Lung (tissue), 12 donors: Measurements from ENCODE around the gene SKIC3. TPM values are rescaled to one million over a fixed set of nuclear protein-coding genes. Genes with fewer than 3 reads are reported as not detected.

Source experiments
- ATAC-seq: fragments of 200-7000 bp; cut with Tn5 transposase; one replicate; pipeline ENCODE4 v1.9.1; 2020; ENCODE audit warnings: moderate number of reproducible peaks; ENCODE audit not compliant: insufficient read depth, low FRiP score
- DNase-seq, 3 donors: peaks; one replicate each; pipeline ENCODE4 v3.0.0-alpha.2; 2013 to 2017
- H3K27ac ChIP-seq, 2 donors: one replicate each; pipeline ENCODE4 v1.5.1; 2013; ENCODE audit warnings: mild to moderate bottlenecking in 2 of 2, moderate library complexity in 2 of 2, control low read depth in 1 of 2, inconsistent platforms in 1 of 2, low read depth in 1 of 2, low read length in 1 of 2
- H3K27me3 ChIP-seq, 3 donors: one replicate each; pipeline ENCODE4 v1.5.1; 2013; ENCODE audit warnings: low read length in 2 of 3; ENCODE audit not compliant: control insufficient read depth in 3 of 3, insufficient read depth in 3 of 3
- H3K36me3 ChIP-seq, 4 donors: one replicate each; pipeline ENCODE4 v1.5.1; 2013; ENCODE audit warnings: low read length in 4 of 4, mild to moderate bottlenecking in 1 of 4, moderate library complexity in 1 of 4; ENCODE audit not compliant: control insufficient read depth in 4 of 4, insufficient read depth in 4 of 4
- H3K4me1 ChIP-seq, 5 donors: one replicate each; pipeline ENCODE4 v1.5.1; 2013; ENCODE audit warnings: low read length in 5 of 5, mild to moderate bottlenecking in 2 of 5, moderate library complexity in 1 of 5; ENCODE audit not compliant: control insufficient read depth in 5 of 5, insufficient read depth in 5 of 5
- H3K4me3 ChIP-seq: one replicate; pipeline ENCODE4 v1.5.1; 2013; ENCODE audit warnings: mild to moderate bottlenecking, control low read depth, moderate library complexity
- H3K9ac ChIP-seq, 2 donors: one replicate each; pipeline ENCODE4 v1.5.1; 2013; ENCODE audit warnings: low read length in 2 of 2, control low read depth in 1 of 2; ENCODE audit not compliant: insufficient read depth in 1 of 2
- H3K9me3 ChIP-seq, 4 donors: one replicate each; pipeline ENCODE4 v1.5.1; 2013; ENCODE audit warnings: low read length in 3 of 4, mild to moderate bottlenecking in 1 of 4, moderate library complexity in 1 of 4; ENCODE audit not compliant: control insufficient read depth in 4 of 4, insufficient read depth in 3 of 4
- whole genome bisulfite sequencing, 2 donors: extraction: QIAGEN DNeasy Blood & Tissue Kit; methylation state at CpG; one replicate each; pipeline ENCODE4 v1.1.7; 2013; 5-methylcytosine and 5-hydroxymethylcytosine counted together
- polyA plus RNA-seq, 2 donors: library from polyadenylated mRNA; stranded (reverse); fragments of 200-250 nt; gene quantifications; one replicate each; pipeline ENCODE4 v1.2.1, GENCODE V29; 2013
- total RNA-seq, 2 donors: library from RNA; depleted of rRNA in 1 of 2; stranded (reverse); fragments of >200 nt in 1 of 2; gene quantifications; one replicate each; pipeline ENCODE4 v1.2.1, GENCODE V29; 2014 to 2021
- TF ChIP-seq, protein P1 (sequence below): IDR thresholded peaks from 2 replicates; pipeline ENCODE4 v1.5.1; 2012; ENCODE audit warnings: mild to moderate bottlenecking; ENCODE audit errors: control extremely low read depth, extremely low read depth
- donor health status: control.
- donor health status: control.
- donor health status: Bipolar disorder and iron deficiency.
- donor health status: healthy.
- donor health status: DM: yes; HTN: yes; CAD: no.

SKIC3 gene
- total and polyA plus RNA-seq, 4 donors: 15.1 to 136 (median 40.7) TPM

DNA sequence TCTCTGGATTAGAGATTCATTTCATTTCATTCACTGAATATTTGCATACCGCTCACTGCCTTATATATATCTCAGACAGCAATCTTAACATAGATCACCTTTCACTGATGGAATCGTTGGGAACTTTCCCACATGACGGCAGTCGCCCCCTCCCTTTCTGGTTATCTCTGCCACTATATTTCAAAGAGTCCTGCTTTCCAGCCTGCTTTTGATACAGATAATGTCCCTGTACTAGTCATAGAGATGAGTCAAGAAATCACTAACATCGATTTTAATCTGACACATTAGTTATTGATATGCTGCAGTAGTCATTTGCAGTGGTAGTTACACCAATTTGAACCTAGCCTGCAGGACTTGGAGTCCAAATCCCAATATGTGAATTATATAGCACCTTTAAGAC is 8.6 kb upstream of the SKIC3 start:
- Histone ChIP-seq H3K4me1 (peaks cover 0 to 3% (median 0%) of the 10 kb centered on the region in 5 donors), H3K9ac (no peak overlapping the region), H3K27ac (no peak overlapping the region), H3K36me3 (peaks cover 0 to 8% (median 3%) of the 10 kb centered on the region in 4 donors), H3K4me3 (no peak overlapping the region), H3K27me3 (no peaks in the 10 kb centered on the region), H3K9me3 (no peaks in the 10 kb centered on the region)
- ATAC-seq (no peak), DNase-seq (no peak)
- TF ChIP-seq, protein P1, sequence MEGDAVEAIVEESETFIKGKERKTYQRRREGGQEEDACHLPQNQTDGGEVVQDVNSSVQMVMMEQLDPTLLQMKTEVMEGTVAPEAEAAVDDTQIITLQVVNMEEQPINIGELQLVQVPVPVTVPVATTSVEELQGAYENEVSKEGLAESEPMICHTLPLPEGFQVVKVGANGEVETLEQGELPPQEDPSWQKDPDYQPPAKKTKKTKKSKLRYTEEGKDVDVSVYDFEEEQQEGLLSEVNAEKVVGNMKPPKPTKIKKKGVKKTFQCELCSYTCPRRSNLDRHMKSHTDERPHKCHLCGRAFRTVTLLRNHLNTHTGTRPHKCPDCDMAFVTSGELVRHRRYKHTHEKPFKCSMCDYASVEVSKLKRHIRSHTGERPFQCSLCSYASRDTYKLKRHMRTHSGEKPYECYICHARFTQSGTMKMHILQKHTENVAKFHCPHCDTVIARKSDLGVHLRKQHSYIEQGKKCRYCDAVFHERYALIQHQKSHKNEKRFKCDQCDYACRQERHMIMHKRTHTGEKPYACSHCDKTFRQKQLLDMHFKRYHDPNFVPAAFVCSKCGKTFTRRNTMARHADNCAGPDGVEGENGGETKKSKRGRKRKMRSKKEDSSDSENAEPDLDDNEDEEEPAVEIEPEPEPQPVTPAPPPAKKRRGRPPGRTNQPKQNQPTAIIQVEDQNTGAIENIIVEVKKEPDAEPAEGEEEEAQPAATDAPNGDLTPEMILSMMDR: no peak
- 93 to 94% methylated on average over 5 of the region's 5 CpGs for whole genome bisulfite sequencing, 2 donors

DNA sequence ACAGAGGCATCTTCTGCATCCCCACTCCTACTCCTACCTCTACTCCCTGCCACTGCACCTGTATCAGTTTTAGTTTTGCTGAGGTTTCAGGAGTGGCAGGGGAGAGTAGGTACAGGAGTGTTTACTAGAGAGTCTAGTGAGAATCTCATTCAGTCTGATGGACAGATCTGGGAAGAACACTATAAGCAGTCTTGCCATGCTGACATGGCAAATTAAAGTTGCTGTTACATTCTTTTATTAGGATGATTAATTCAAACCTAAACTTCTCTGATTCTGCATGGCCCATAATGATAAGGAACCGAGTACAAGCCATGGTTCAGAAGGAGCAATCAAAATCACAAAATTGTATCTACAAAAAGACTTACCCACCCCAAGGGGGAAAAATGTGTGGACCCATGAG is 7.5 kb upstream of the SKIC3 start:
- ATAC-seq: no peak

DNA sequence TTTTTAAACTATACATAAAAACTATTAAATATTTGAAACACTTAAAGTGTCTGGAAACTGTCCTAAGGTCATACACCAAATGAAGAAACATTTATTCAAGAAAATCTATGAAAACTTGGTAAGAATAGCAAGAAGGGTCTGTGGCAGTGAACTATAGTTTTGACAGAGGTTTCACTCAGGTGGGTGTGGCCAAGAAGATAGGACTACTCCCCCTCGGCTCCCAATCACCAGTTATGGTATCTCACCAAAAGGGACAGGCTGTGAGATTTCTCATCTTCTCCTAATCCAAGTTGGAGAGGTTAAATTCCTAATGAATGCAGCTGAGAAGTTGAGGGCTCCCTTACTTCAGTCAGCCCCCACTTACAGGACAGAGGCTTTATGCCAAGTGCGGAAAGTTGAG is 3.1 kb upstream of the SKIC3 start:
- H3K27ac ChIP-seq: no peak overlapping the region
- H3K36me3 ChIP-seq: peaks cover 0 to 2% (median 0%) of the 10 kb centered on the region in 4 donors
- H3K9me3 ChIP-seq: no peaks in the 10 kb centered on the region
- no peak overlapping the region for H3K9ac ChIP-seq
- H3K4me1 ChIP-seq: peaks cover 0 to 10% (median 4%) of the 10 kb centered on the region in 5 donors
- no peaks in the 10 kb centered on the region for H3K27me3 ChIP-seq
- TF ChIP-seq, protein P1: no peak
- ATAC-seq: no peak
- WGBS, 2 donors: 67 to 91% methylated on average over 2 of the region's 2 CpGs
- DNase-seq: no peak
- H3K4me3 ChIP-seq: no peak overlapping the region

More for the DNA sequence above, 7.5 kb upstream of the SKIC3 start:
- H3K4me3 ChIP-seq: no peak overlapping the region
- H3K27ac ChIP-seq: no peak overlapping the region
- WGBS, 2 donors: 92 to 100% methylated on average over 1 of the region's 1 CpG
- H3K36me3 ChIP-seq: peaks cover 0 to 3% (median 1%) of the 10 kb centered on the region in 4 donors
- TF ChIP-seq, protein P1: no peak
- H3K9ac ChIP-seq: no peak overlapping the region
- no peak for DNase-seq
- no peaks in the 10 kb centered on the region for H3K27me3 ChIP-seq
- peaks cover 0 to 3% (median 0%) of the 10 kb centered on the region in 5 donors for H3K4me1 ChIP-seq
- no peaks in the 10 kb centered on the region for H3K9me3 ChIP-seq

DNA sequence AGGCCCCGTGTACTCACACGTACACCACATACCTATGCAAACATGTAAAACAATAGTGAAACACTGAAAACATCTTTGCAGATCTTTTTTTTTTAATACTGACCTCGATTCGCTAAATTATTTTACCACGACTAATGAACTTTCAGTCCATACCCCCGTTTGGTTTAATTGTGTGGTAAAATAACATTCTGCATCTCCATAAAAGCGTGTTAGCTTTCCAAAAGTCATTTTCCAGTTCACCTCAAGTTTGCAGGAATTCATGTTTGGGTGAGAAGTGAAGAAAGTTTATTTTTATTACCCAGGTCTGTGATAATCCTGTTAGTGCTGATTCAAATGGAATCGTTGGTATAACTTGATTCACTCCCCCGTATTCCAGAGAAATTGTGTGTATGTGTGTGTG is 776 bp upstream of the SKIC3 start:
- DNase-seq (peak in 1 of 3 donors; percentile 25), ATAC-seq (no peak)
- no peaks in the 10 kb centered on the region for H3K9me3 ChIP-seq
- no peaks in the 10 kb centered on the region for H3K27me3 ChIP-seq
- H3K36me3 ChIP-seq: peaks cover 0 to 2% (median 0%) of the 10 kb centered on the region in 4 donors
- peaks cover 0 to 10% (median 6%) of the 10 kb centered on the region in 5 donors for H3K4me1 ChIP-seq
- peak overlapping the region; percentile 57 to 65 for H3K9ac ChIP-seq
- TF ChIP-seq, protein P1: no peak
- 0 to 1% methylated on average over 9 of the region's 9 CpGs for WGBS, 2 donors
- peak overlapping the region; percentile 76 to 96 for H3K27ac ChIP-seq
- peak overlapping the region; percentile 57 for H3K4me3 ChIP-seq
